ENCODE data around the gene EFCAB8.

DNA sequence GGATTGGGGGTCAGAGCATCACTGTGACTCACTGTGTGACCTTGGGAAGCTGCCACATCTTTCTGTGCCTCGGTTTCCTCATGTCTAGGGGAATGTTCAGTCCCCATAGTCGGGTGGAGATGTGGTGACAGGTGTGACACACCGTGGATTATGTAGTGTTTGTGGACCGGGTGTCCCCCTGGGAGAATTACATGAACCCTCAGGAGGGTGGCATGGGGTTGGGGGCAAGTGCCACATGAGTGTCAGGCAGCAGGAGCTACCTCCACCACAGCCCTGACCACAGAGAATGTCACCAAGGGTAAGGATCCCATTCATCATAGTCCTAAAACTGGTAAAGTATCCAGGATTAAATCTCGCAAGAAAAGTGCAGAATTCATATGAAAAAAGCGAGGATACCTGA, 122.3 kb downstream of the EFCAB8 start:
- TF ChIP-seq, protein P1, sequence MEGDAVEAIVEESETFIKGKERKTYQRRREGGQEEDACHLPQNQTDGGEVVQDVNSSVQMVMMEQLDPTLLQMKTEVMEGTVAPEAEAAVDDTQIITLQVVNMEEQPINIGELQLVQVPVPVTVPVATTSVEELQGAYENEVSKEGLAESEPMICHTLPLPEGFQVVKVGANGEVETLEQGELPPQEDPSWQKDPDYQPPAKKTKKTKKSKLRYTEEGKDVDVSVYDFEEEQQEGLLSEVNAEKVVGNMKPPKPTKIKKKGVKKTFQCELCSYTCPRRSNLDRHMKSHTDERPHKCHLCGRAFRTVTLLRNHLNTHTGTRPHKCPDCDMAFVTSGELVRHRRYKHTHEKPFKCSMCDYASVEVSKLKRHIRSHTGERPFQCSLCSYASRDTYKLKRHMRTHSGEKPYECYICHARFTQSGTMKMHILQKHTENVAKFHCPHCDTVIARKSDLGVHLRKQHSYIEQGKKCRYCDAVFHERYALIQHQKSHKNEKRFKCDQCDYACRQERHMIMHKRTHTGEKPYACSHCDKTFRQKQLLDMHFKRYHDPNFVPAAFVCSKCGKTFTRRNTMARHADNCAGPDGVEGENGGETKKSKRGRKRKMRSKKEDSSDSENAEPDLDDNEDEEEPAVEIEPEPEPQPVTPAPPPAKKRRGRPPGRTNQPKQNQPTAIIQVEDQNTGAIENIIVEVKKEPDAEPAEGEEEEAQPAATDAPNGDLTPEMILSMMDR (IDR thresholded peaks at IDR 0.05): no peak
- no peak for TF ChIP-seq POLR2A (IDR thresholded peaks at IDR 0.05)

All from body of pancreas (tissue), 4 donors.